ENCODE measurements around the gene IL17RD.
A peak's percentile ranks its signal among the peaks of the same experiment; 100 is the strongest.

Gene IL17RD

GRCh38 chr3:57052662-57053061 is 112.5 kb downstream of the IL17RD start:
- TF ChIP-seq CTCF (IDR thresholded peaks at IDR 0.05; ENCODE audit: low read depth, low read length), result no peak
- DNase-seq (ENCODE audit: low read depth in 2 of 2), result no peak
- no peak overlapping the region for H3K4me3 ChIP-seq (replicated peaks in 1 of 2; ENCODE audit: low read depth in 2 of 2, low read length in 2 of 2)

DNA sequence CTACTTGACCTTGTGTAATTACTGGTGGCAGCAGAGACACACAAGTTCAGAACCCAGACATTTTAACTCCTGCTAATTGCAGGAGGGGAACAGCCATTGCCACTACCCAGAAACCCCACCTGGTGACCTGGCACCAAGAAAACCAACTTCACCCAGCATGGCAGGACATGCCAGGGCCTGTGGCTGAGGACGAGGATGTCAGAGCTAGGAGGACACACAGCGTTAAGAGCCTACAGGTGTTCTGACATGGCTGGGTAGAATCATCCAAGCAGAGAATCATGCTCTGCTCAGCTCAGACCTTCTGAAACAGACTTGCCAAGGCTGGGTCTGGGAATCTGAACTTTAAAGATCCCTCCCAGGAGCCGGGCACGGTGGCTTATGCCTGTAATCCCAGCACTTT is 116.4 kb downstream of the IL17RD start:
- H3K4me3 ChIP-seq (replicated peaks in 1 of 2; ENCODE audit: low read depth in 2 of 2, low read length in 2 of 2), result no peak overlapping the region
- DNase-seq (ENCODE audit: low read depth in 2 of 2), result no peak
- no peak for TF ChIP-seq CTCF (IDR thresholded peaks at IDR 0.05; ENCODE audit: low read depth, low read length)

DNA sequence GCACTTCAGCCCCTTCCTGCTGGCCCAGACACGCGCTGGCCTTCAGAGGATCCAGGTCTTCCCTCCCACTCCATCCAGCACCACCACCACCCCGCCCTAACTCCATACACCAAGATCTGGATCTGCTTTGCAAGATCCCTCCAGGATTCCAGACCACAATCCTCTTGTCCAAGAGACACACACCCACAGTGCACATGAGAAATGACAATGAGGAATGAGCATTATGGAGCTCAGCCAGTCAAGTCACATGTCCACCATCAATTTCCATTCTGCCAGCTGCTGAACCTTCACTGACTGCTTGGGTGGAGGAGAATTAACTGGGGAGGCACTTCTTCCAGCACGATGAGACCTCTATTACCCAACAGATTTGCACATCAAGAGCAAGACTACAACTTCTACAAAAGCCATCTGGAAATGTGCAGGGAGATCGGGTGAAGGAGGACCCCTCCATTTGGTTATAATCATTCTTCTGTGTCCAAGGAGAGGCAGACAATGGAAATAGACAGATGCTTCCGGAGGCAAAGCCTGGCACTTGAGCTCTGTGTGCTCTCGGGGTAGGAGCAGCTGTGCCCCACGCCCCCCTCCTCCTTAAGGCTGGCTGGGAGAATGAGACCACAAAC is 117.0 kb downstream of the IL17RD start:
- no peak for TF ChIP-seq CTCF (IDR thresholded peaks at IDR 0.05; ENCODE audit: low read depth, low read length)
- no peak overlapping the region for H3K4me3 ChIP-seq (replicated peaks in 1 of 2; ENCODE audit: low read depth in 2 of 2, low read length in 2 of 2)
- peak; percentile 10 to 65 for DNase-seq (ENCODE audit: low read depth in 2 of 2)

DNA sequence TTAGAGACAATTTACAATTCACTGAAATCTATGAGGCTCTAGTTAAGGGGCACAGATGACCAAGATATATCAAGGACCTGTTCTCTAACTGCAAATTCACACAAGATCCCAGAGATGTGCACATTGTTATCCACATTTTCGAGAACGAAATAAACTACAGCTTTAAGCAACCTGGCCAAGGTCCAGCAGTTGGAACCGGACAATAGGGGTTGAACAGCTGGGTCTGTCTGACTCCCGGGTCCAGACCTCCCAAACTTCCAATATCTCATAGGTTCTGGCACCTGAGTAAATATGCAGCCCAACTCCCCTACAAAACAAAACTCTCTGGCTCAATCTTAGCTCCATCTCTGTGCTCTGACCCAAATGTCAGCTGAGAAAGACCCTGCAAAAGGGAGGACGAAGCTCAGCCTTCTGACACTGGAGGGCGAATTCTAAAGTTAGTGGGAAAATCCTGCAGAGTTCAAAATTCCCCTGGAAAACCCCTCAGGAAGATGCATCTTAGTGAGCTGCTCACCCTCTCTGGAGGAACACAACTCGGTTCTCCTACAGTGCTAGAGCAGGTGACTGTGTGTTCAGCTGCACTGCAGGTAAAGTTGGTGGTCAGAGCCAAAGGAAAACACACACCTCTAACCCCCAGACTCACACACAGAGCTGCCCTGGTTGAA is 118.9 kb downstream of the IL17RD start:
- no peak overlapping the region for H3K4me3 ChIP-seq (replicated peaks in 1 of 2; ENCODE audit: low read depth in 2 of 2, low read length in 2 of 2)
- TF ChIP-seq CTCF (IDR thresholded peaks at IDR 0.05; ENCODE audit: low read depth, low read length), result no peak
- DNase-seq (ENCODE audit: low read depth in 2 of 2), result no peak

- no peak for TF ChIP-seq CTCF (IDR thresholded peaks at IDR 0.05; ENCODE audit: low read depth, low read length)
- no peak for DNase-seq (ENCODE audit: low read depth in 2 of 2)
- no peak overlapping the region for H3K4me3 ChIP-seq (replicated peaks in 1 of 2; ENCODE audit: low read depth in 2 of 2, low read length in 2 of 2)
Measured at GRCh38 chr3:57043518-57043917, 121.6 kb downstream of the IL17RD start.

DNA sequence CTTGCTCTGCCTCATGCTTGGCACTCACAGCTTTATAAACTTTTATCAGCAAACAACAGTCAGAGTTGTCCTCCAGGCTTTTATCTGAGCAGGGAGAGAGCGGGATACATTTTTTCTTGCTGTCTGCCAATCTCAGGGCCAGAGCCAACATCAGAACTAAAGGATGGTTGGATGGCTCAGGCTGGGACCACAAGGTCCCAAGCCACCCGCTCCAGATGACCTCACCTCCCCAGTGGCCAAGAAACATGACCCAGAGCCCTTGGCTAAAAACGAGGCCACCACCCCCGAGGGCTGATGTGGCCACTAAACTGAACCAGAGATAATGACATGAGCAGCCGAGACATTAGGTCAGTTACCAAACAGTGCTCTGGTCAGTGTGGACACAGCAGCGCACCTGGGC is 123.5 kb downstream of the IL17RD start:
- no peak for DNase-seq (ENCODE audit: low read depth in 2 of 2)
- no peak for TF ChIP-seq CTCF (IDR thresholded peaks at IDR 0.05; ENCODE audit: low read depth, low read length)
- no peak overlapping the region for H3K4me3 ChIP-seq (replicated peaks in 1 of 2; ENCODE audit: low read depth in 2 of 2, low read length in 2 of 2)
